EL (cell line): ENCODE data around the gene TSHZ2.

Source experiments
- DNase-seq: peaks from one replicate; pipeline ENCODE4 v3.0.0-alpha.2; 2016

Gene TSHZ2

GRCh38 chr20:53091789-53092188, 119.6 kb downstream of the TSHZ2 start:
- DNase-seq: no peak

- no peak for DNase-seq
Measured at GRCh38 chr20:53092772-53093300, 120.7 kb downstream of the TSHZ2 start.

- DNase-seq: no peak
Measured at GRCh38 chr20:53097371-53097770, 125.2 kb downstream of the TSHZ2 start.

- no peak for DNase-seq
Measured at GRCh38 chr20:53097791-53098190, 125.6 kb downstream of the TSHZ2 start.

GRCh38 chr20:53098621-53099020, 126.5 kb downstream of the TSHZ2 start:
- no peak for DNase-seq

- no peak for DNase-seq
Measured at GRCh38 chr20:53099856-53100255, 127.7 kb downstream of the TSHZ2 start.

- no peak for DNase-seq
Measured at GRCh38 chr20:53100476-53100911, 128.3 kb downstream of the TSHZ2 start.

GRCh38 chr20:53101992-53102760, 130.0 kb downstream of the TSHZ2 start:
- no peak for DNase-seq

GRCh38 chr20:53103124-53103523, 131.0 kb downstream of the TSHZ2 start:
- DNase-seq: no peak

GRCh38 chr20:53104884-53105283, 132.7 kb downstream of the TSHZ2 start:
- no peak for DNase-seq

GRCh38 chr20:53116733-53117132, 144.6 kb downstream of the TSHZ2 start:
- DNase-seq: no peak

- DNase-seq: no peak
Measured at GRCh38 chr20:53122853-53123252, 150.7 kb downstream of the TSHZ2 start.

- DNase-seq: no peak
Measured at GRCh38 chr20:53124075-53124551, 152.0 kb downstream of the TSHZ2 start.

GRCh38 chr20:53124803-53125202, 152.6 kb downstream of the TSHZ2 start:
- no peak for DNase-seq

- DNase-seq: no peak
Measured at GRCh38 chr20:53126185-53126584, 154.0 kb downstream of the TSHZ2 start.

GRCh38 chr20:53127027-53127426, 154.9 kb downstream of the TSHZ2 start:
- no peak for DNase-seq

GRCh38 chr20:53128004-53128403, 155.8 kb downstream of the TSHZ2 start:
- DNase-seq: no peak

GRCh38 chr20:53129563-53129962, 157.4 kb downstream of the TSHZ2 start:
- DNase-seq: no peak

- DNase-seq: no peak
Measured at GRCh38 chr20:53130795-53131194, 158.6 kb downstream of the TSHZ2 start.

GRCh38 chr20:53133125-53133524, 161.0 kb downstream of the TSHZ2 start:
- DNase-seq: no peak

- DNase-seq: no peak
Measured at GRCh38 chr20:53133628-53134027, 161.5 kb downstream of the TSHZ2 start.

- DNase-seq: no peak
Measured at GRCh38 chr20:53136473-53136872, 164.3 kb downstream of the TSHZ2 start.

GRCh38 chr20:53138454-53139262, 166.5 kb downstream of the TSHZ2 start:
- DNase-seq: no peak
